HG02623 (cell line): ENCODE results near the gene CDK14.
"Not testable (repeated sequence)": the region's sequence is repeated elsewhere in the genome, so short reads cannot be mapped to it uniquely, and the experiment has no call there.

Experiments used
- ATAC-seq: cut with Tn5 transposase; IDR thresholded peaks from one replicate; pipeline ENCODE4 v1.9.1; 2021; ENCODE audit warnings: moderate library complexity; ENCODE audit not compliant: unreplicated experiment

CDK14 gene

GRCh38 chr7:90713628-90714027, 117.5 kb downstream of the CDK14 start:
- ATAC-seq, result no peak

GRCh38 chr7:90715067-90715466, 118.9 kb downstream of the CDK14 start:
- ATAC-seq, result peak; percentile 54

GRCh38 chr7:90717296-90718060, 121.4 kb downstream of the CDK14 start:
- ATAC-seq, result no peak

GRCh38 chr7:90719155-90719554, 123.0 kb downstream of the CDK14 start:
- no peak for ATAC-seq

GRCh38 chr7:90720984-90721760, 125.1 kb downstream of the CDK14 start:
- no peak for ATAC-seq

- ATAC-seq, result no peak
Observed at GRCh38 chr7:90721869-90722431, 125.8 kb downstream of the CDK14 start.

GRCh38 chr7:90723233-90723632, 127.1 kb downstream of the CDK14 start:
- ATAC-seq, result no peak

GRCh38 chr7:90723866-90724265, 127.7 kb downstream of the CDK14 start:
- ATAC-seq, result no peak

GRCh38 chr7:90726120-90726519, 130.0 kb downstream of the CDK14 start:
- no peak for ATAC-seq

GRCh38 chr7:90726623-90727022, 130.5 kb downstream of the CDK14 start:
- no peak for ATAC-seq

GRCh38 chr7:90727412-90727811, 131.3 kb downstream of the CDK14 start:
- ATAC-seq, result no peak

GRCh38 chr7:90728568-90728967, 132.4 kb downstream of the CDK14 start:
- peak; percentile 54 for ATAC-seq

- not testable (repeated sequence) for ATAC-seq
Observed at GRCh38 chr7:90735611-90736280, 139.6 kb downstream of the CDK14 start.

- ATAC-seq, result no peak
Observed at GRCh38 chr7:90736316-90736715, 140.2 kb downstream of the CDK14 start.

GRCh38 chr7:90736968-90737939, 141.1 kb downstream of the CDK14 start:
- peak; percentile 95 for ATAC-seq

GRCh38 chr7:90738249-90738648, 142.1 kb downstream of the CDK14 start:
- ATAC-seq, result no peak

- no peak for ATAC-seq
Observed at GRCh38 chr7:90739716-90740115, 143.6 kb downstream of the CDK14 start.

GRCh38 chr7:90740386-90740785, 144.3 kb downstream of the CDK14 start:
- no peak for ATAC-seq

GRCh38 chr7:90743626-90744025, 147.5 kb downstream of the CDK14 start:
- no peak for ATAC-seq

GRCh38 chr7:90747516-90747915, 151.4 kb downstream of the CDK14 start:
- ATAC-seq, result no peak
